Activated T-cell treated with anti-CD3 and anti-CD28 coated beads, Interleukin-2, amount 50 U/mL, for 1 hour (primary cell): ENCODE measurements around the gene ZNF546.
A peak's percentile ranks its signal among the peaks of the same experiment; 100 is the strongest.
"Not testable (repeated sequence)": the region's sequence is repeated elsewhere in the genome, so short reads cannot be mapped to it uniquely, and the experiment has no call there.

Source experiments
- DNase-seq: peaks from one replicate; pipeline ENCODE4 v3.0.0-alpha.2; 2020

The ZNF546 gene

DNA sequence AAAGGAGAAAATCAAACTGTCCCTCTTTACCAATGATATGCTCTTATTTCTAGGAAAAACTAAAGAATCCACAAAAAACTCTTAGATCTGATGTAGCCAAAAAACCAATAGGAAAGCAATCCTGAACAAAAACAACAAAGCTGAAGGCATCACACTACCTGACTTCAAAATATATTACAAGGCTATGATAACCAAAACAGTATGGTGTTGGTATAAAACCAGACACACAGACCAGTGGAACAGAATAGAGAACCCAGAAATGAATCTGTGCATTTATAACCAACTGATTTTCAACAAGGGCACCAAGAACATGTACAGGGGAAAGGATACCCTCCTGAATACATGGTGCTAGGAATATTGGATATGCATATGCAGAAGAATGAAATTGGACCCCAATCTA lies 9.7 kb upstream of the ZNF546 start:
- DNase-seq, result no peak

DNA sequence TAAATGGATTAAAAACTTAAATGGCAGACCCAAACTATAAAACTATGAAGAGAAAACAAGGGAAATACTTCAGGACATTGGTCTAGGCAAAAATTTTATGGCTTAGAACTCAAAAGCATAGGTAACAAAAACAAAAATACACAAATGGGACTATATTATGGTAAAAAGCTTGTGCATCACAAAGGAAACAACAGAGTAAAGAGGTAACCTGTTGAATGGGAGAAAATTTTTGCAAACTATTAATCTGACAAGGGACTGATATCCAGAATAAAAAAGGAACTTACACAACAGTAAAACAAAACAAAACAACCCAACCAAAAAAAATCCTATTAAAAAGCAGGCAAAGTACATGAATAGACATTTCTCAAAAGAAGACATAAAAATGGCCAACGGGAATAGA lies 9.3 kb upstream of the ZNF546 start:
- DNase-seq, result no peak

DNA sequence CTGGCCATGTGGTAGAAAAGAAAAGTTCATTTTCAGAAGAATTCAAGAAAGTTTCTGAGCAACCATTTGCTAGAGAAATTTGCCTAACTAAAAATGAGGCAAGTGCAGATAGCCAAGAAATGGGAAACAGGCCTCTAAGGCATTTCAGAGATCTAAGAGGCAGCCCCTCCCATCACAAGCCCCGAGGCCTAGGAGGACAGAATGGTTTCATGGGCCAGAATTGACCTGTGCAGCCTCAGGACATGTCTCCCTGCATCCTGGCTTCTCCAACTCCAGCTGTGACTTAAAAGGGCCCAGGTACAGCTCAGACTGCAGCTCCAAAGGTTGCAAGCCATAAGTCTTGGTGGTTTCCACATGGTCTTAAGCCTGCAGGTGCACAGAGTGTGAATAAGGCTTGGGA lies 3.3 kb upstream of the ZNF546 start:
- no peak for DNase-seq

DNA sequence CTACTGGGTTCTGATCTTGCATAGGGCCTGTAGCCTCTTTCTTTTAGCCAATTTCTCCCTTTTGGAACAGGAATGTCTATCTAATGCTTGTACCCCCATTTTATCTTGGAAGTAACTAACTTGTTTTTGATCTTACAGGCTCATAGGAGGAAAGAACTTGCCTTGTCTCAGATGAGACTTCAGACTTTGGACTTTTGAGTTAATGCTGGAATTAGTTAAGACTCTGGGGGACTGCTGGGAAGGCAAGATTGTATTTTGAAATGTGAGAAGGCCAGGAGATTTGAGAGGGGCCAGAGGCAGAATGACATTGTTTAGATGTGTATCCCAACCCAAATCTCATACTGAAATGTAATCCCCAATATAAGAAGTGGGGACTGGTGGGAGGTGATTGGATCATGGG lies 2.5 kb upstream of the ZNF546 start:
- DNase-seq, result no peak

DNA sequence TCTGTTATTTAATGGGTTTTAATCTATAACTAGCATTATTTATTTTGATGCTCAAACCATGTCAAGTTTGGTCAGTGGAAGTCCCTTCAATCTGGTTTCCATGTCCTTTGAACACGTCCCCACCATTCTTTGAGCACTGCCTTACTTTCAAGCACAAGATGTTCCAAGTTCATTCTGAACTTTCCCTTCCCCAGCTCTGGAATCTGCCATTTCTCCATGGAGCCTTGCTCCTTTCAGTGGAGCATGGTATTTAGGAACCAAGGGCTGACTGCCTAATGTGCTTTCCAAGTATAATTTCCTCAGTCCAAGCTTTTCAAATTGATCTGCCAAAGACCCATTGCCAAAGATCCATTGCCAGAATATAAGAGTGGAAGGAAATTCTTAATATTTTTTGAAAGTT lies 1.1 kb upstream of the ZNF546 start:
- no peak for DNase-seq

DNA sequence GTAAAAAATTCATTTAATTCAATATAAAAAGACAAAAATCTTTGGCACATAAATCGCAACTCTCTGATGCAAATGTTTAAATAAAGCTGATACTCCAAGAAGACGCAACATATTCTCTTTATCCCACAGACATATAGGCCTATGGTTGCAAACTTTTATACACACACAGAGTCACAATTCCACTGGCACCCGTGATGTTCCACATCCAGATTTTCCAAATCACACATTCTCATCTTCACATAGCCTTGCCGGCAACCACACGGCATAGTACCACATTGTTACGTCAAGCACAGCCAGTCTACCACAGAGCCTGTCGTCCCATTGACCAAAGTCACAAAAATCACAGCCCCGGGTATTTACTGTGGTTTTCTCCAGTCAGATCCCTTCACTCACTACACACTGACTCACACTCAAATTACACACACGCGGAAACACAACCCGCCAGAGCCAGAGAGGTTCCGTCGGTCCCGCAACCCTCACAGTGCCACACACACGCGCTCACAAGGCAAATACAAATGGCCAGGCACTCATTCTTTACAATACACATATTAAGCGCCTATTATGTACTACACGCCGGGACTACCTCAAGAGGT lies 546 bp upstream of the ZNF546 start:
- DNase-seq, result no peak

DNA sequence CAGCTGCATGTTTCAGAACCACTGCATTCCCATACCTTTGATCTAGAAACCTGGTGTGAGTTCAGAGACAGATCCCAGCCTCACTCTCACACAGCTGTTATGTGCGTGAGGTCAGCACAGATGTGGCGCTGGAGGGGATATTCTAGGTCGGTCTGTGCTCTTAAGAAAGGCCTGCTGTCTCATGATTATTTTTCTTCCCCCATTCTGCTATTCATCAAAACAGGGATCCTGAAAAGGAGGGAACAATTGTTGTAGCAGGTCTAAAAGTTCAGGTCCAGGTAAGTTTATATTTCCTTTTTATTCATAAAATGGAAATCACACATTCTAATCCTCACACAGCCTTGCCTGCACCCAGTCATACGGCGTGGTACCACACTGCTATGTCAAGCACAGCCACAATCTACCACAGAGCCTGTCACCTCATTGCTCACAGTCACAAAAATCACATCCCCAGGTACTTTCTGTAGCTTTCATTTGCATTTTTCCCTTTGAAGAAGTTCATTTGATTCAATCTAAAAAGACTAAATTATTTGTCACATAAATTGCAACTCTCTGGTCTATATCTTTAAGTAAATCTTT lies 867 bp downstream of the ZNF546 start:
- no peak for DNase-seq

DNA sequence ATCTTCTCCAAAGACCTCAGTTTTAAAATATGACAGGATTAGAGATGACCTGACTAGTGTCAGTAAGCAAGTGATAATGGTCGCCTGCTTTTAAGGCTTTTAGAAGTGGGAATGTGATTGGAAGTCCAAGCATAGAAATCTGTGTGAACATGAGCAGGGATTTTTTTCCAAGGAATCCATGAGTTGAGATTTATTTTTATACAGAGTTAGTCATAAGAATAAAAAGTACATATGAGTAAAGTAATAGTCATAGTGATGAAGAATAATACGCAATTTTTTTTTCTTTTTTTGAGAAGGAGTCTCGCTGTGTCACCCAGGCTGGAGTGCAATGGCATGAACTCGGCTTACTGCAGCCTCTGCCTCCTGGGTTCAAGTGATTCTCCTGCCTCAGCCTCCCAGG lies 1.6 kb downstream of the ZNF546 start:
- no peak for DNase-seq

DNA sequence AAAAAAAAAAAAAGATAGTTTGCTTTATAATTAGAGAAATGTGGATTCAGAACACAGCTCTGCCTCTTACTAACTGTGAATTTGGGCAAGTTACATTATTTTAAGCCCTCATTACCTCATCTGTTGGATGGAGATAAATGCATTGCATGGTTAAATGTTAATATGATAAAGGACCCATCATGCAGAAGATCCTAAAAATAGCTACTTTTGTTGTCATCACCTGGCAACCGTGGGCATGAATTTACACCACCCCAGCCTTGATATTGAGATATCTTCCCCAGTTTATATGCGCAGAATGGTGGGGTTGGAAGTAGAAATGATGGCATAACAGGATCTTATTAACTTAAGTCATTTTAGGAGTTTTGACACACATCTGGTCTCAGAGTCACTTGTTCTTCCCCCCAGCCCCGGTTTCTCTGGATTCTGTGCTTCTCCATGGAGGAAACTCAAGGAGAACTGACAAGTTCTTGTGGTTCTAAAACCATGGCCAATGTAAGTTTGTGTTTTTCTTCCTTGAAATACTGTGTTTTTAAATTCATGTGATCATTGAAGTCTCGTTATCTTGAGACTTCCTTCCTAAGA lies 8.9 kb downstream of the ZNF546 start:
- no peak for DNase-seq

DNA sequence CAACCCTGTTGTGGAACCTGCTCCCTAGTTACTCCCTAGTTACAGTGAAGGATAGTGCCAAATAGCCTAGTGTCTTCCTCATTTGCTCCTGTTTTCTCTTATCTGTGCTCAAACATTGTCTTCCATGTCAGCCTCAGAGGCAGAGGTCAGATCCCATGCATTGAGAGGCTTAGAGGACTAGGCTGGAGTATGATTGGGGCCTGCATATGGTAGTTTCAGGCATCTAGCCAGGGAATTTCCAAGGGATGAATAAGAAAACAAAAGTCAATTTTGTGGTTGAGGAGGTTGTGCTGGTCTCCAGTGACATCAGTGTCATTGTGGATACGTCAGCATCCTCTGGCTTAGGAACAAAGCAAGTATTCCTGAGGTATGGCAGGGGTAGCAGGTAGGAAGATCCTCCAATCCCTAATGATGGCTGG lies 9.4 kb downstream of the ZNF546 start:
- no peak for DNase-seq

DNA sequence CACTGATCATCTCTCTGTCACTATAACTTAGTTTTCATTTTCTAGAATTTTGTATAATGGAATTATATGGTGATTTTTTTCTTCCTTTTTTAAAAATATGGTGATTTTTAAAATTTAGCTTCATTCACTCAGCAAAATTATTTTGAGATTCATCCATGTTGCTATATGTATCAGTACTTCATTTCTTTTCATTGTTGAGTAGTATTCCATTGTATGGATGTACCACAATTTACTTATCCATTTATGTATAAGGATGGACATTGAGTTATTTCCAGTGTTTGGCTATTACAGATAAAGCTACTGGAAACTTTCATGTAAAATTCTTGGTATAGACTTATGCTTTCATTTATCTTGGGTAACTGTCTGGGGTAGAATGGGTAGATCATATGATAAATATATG lies 12.8 kb downstream of the ZNF546 start:
- no peak for DNase-seq

DNA sequence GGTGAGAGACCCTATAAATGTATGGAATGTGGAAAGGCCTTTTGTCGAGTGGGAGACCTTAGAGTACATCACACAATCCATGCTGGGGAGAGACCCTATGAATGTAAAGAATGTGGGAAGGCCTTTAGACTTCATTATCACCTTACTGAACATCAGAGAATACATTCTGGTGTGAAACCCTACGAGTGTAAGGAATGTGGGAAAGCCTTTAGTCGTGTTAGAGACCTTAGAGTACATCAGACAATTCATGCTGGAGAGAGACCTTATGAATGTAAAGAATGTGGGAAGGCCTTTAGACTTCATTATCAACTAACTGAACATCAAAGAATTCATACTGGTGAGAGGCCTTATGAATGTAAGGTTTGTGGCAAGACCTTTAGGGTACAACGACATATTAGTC lies 17.1 kb downstream of the ZNF546 start:
- no peak for DNase-seq

DNA sequence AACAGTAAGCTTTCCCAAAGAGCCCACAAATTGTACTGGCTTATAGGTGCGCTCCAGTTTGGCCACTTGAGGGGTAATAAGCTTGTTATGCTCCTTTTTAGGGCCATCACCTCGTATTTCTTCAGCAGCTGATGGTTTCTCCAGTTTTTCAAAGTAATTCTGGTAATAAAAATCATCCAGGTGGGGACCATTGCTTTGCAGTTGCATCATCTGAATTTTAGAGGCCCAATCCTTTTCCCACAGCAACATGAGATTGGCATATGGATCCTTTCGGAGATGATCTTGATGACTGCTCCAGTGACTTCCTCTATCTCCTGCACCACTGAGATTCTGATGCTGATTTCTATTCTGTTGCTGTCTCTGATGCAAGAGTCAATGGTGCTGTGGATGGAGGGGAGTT lies 27.1 kb downstream of the ZNF546 start:
- no peak for DNase-seq

DNA sequence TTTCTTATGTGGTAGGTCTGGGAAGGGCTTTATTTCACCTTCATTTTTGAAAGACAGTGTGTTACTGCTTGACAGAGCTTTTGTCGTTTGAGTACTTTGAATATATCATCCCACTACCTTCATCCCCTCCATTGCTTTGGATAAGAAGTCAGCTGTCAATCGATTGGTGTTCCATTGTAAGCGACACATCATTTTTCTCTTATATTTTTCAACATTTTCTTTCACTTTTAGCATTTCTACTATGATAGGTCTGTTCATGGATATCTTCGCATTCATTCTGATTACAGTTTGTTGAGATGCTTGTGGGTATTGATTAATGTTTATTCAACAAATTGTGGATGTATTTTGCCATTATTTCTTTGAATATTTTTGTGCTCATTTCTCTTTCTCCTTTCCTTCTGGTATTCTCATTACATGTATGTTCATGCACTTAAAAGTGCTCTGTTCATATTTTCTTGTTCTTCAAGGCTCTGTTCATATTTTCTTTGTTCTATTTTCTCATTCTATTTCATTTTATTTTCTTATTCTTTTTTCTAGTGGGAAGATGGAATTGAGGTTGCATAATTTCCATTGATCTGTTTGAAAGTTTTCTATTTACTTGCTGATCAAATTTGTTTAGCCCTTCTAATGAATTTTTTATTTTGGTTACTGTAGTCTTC lies 29.2 kb downstream of the ZNF546 start:
- DNase-seq, result no peak

DNA sequence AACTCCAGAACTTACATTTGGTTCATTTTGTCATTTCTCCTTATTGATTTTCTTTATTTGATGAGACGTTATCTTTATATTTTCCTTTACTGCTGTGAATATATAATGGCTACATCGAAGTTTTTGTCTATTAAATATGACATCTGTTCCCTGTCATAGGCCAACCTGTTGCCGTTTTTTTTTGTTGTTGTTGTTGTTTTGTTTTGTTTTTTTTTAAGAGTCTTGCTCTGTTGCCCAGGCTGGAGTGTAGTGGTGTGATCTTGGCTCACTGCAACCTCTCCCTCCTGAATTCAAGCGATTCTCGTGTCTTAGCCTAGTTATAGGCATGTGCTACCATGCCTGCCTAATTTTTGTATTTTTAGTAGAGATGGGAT lies 29.7 kb downstream of the ZNF546 start:
- no peak for DNase-seq

DNA sequence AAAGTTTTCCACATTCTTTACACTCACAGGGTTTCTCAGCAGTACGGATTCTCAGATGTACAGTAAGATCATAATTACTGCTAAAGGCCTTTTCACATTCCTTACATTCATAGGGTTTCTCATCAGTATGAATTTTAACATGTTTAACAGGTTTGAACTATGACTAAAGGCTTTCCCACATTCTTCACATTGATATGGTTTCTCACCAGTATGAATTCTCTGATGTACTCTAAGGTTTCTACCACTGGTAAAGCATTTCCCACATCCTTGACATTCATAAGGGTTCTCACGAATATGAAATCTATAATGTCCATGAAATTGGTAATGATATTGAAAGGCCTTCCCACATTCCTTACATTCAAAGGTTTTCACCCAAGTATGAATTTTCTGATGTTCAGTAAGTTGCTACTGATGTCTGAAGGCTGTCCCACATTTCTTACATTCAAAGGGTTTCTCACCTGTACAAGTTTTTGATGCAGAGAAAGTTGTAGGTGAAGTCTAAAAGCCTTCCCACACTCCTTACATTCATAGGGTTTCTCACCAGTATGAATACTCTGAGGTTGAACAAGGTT lies 37.2 kb downstream of the ZNF546 start:
- DNase-seq, result no peak

DNA sequence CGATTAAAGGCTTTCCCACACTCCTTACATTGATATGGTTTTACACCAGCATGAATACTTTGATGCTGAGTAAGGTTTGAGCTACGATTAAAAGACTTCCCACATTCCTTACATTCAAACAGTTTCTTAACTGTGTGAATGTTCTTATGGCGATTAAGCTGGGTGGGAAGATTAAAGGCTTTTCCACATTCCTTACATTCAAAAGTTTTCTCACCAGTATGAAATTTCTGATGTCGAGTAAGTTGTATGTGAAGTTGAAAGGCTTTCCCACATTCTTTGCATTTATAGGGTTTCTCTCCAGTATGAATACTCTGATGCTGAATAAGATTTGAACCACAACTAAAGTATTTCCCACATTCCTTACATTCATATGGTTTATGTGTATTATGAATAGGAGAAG lies 39.1 kb downstream of the ZNF546 start:
- no peak for DNase-seq

DNA sequence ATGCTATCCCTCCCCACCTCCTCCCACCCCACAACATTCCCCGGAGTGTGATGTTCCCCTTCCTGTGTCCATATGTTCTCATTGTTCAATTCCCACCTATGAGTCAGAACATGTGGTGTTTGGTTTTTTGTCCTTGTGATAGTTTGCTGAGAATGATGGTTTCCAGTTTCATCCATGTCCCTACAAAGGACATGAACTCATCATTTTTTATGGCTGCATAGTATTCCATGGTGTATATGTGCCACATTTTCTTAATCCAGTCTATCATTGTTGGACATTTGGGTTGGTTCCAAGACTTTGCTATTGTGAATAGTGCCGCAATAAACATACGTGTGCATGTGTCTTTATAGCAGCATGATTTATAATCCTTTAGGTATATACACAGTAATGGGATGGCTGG lies 41.2 kb downstream of the ZNF546 start:
- not testable (repeated sequence) for DNase-seq

DNA sequence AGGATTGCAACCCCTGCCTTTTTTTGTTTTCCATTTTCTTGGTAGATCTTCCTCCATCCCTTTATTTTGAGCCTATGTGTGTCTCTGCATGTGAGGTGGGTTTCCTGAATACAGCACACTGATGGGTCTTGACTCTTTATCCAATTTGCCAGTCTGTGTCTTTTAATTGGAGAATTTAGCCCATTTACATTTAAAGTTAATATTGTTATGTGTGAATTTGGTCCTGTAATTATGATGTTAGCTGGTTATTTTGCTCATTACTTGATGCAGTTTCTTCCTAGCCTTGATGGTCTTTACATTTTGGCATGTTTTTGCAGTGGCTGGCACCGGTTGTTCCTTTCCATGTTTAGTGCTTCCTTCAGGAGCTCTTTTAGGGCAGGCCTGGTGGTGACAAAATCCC lies 44.9 kb downstream of the ZNF546 start:
- not testable (repeated sequence) for DNase-seq

DNA sequence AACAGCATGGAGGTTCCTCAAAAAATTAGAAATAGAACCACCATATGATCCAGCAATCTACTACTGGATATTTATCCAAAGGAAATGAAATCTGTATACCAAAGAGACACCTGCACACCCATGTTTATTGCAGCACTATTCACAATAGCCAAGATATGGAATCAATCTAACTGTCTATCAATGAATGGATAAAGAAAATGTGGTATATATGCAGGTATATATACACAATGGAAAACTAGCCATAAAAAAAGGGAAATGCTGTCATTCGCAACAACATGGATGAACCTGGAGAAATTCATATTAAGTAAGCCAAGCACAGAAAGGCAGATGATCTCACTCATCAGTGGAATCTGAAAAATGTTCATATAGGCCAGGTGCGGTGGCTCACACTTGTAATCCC lies 56.6 kb downstream of the ZNF546 start:
- DNase-seq, result no peak

DNA sequence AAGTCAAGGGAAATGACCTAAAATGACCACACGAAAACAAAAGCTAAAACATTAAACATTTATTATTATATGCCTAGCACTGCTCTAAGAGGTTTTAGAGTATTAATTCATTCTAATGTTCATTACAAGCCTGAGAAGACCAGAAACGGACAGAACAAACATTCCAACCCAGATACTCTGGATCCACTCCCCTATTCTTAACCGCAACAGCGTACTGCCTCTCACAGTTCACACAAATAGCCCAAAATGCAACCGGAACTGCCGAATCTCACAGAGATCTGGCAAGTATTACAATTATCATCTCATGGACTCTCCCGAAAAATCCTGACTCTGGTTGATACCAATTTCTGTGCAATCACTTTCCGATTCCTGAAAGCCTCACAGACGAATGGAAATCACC lies 57.8 kb downstream of the ZNF546 start:
- DNase-seq, result no peak

DNA sequence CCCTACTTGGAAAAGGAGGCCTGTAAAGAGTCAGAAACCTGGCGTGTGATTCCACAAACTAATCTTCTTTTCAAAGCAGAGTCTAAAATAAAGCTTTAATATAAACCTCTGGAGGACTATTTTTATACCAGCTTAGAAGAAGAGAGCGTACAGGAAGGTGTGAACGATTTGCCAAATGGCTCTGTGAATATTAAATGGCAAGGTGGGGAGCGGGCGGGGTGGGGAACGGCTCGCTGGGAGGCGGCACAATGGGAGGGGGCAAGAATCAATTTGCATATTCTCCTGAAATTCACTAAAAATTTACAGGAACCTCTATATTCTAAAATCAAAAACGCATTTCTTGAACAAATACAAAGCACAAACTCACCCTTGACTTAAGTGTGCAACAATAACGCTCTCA lies 58.2 kb downstream of the ZNF546 start:
- DNase-seq, result no peak

DNA sequence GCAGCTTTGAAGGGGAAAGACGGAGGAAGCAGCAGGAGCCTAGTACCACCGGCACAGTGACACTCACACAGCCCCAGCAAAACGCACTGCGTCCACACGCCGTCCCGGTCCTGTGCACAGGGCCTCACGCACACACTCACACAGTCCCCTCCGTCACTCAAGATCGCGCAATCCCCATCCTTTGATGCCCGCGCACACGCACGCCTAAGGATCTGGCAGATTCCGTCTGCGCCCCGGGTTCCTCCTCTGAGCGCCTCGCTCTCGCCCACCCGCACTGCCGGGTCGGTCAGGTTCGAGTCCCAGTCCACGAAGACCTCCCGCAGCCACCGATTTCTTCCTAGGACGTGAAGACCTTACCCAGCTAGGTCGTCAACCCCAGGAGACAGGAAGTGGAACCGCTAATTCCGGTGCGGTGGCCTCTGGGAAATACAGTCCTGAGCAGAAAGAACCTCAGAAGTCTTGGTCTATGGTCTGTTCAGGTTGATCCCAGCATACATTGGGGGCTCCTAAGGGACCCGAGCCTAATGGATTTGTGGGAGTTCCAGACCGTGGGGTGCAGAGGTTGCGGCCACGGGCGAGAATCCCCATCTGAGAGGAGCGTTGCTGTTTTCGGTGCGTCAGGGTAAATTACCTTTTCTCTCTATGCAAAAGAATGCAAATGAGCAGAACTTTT lies 59.1 kb downstream of the ZNF546 start, which contains the start of gene ZNF780B:
Gene ZNF780B (minus strand): TSS at position 400 of the 673 bp plus-strand sequence. CDS start 5,899 bp downstream, outside the sequence.
- DNase-seq, result peak; percentile 66
